Body of pancreas (tissue), 4 donors: ENCODE results near the gene UBL4A. TPM values are rescaled to one million over a fixed set of nuclear protein-coding genes. Genes with fewer than 3 reads are reported as not detected.

Source experiments
- ATAC-seq: fragments of 150-250 bp; one replicate; pipeline ENCODE4 v1.9.1; 2016
- DNase-seq, 4 donors: peaks; one replicate each; pipeline ENCODE4 v3.0.0-alpha.2; 2019
- H3K27ac ChIP-seq, 4 donors: fragments of 200-600 bp; sonication (generic); 1 replicate in 3 of 4; 2 replicates in 1 of 4; pipeline versions ENCODE4 v1.5.1 to v1.6.1; 2016 to 2019; ENCODE audit warnings: mild to moderate bottlenecking in 1 of 4, mixed read lengths in 1 of 4, moderate library complexity in 1 of 4
- H3K27me3 ChIP-seq, 2 donors: fragments of 200-600 bp; sonication (generic); one replicate each; pipeline ENCODE4 v1.6.0; 2016; ENCODE audit warnings: mild to moderate bottlenecking in 1 of 2
- H3K36me3 ChIP-seq, 2 donors: fragments of 200-600 bp; sonication (generic); replicated peaks in 1 of 2; 2 replicates each; pipeline ENCODE4 v1.5.1; 2016; ENCODE audit warnings: low read depth in 2 of 2; ENCODE audit not compliant: insufficient read depth in 1 of 2
- H3K4me1 ChIP-seq: fragments of 200-600 bp; sonication (generic); one replicate; pipeline ENCODE4 v1.6.0; 2016
- H3K4me3 ChIP-seq, 2 donors: fragments of 200-600 bp; sonication (generic); 1 replicate in 1 of 2; 2 replicates in 1 of 2; pipeline ENCODE4 v1.5.1; 2016 to 2019
- H3K9me3 ChIP-seq, 3 donors: fragments of 200-600 bp; sonication (generic); 1 replicate in 2 of 3; 2 replicates in 1 of 3; pipeline ENCODE4 v1.5.1; 2016
- POLR2A ChIP-seq, 3 donors: fragments of 450-650 bp; IDR thresholded peaks; one replicate each; pipeline ENCODE4 v1.6.1; 2016; ENCODE audit warnings: antibody characterized with exemption in 3 of 3, mild to moderate bottlenecking in 2 of 3
- WGBS, 2 donors: methylation state at CpG; one replicate each; pipeline ENCODE4 v1.1.5; 2017; 5-methylcytosine and 5-hydroxymethylcytosine counted together
- intact Hi-C: fragments of 100-400 bp; cut with DNase I; formaldehyde crosslinking; loops from one replicate; pipeline ENCODE4 v1.15.1; 2023
- total RNA-seq, 2 donors: library from RNA; depleted of rRNA; stranded (reverse); fragments of >200 nt; gene quantifications; one replicate each; pipeline ENCODE4 v1.1.0, GENCODE V29; 2016
- TF ChIP-seq, protein P1 (sequence below), 7 experiments: fragments of 450-650 bp in 4 of 7; fragments of 200-600 bp in 3 of 7; sonication (generic) in 3 of 7; IDR thresholded peaks; one replicate each; pipeline ENCODE4 v1.5.1; 2016 to 2019; ENCODE audit warnings: antibody characterized with exemption in 7 of 7

The UBL4A gene
- total RNA-seq, 2 donors from 2014 or later = 24.9 to 34.9 TPM

DNA sequence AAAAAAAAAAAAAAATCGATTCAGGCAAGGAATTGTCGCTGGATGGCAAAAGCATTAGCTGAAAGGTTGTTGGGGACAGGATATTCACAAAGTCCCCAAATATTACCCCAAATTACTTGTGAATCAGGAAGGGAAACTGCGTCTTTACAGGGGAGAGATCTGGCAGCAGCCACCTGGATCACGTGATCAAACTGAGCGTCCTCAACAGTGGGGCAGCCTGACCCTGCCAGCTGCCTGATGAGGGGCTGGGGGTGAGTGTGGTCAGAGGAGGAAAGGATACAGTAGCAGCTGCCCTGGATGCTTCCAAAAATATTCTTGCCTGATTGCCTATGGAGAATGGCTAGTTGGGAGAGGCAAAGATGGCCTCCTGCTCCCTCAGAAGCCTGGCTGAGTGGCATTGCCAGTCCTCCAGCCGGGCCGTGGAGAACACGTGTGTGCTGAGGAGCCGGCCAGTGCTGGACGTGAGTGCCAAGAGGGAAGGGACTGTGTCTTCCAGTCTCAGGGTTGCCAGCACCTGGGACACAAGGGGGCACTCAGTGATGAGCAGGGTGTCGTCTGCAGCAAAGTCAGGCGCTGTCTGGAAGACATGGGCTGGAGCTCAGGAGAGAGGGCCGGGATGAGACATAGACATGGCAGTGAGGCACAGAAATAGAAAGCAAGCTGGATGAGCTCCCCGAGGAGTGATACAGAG, 4.4 kb downstream of the UBL4A start:
- H3K4me3 ChIP-seq = no peak overlapping the region
- no peak for DNase-seq
- no peaks in the 10 kb centered on the region for H3K36me3 ChIP-seq
- no peak for ATAC-seq
- TF ChIP-seq POLR2A (IDR thresholded peaks at IDR 0.05) = no peak
- TF ChIP-seq, protein P1, sequence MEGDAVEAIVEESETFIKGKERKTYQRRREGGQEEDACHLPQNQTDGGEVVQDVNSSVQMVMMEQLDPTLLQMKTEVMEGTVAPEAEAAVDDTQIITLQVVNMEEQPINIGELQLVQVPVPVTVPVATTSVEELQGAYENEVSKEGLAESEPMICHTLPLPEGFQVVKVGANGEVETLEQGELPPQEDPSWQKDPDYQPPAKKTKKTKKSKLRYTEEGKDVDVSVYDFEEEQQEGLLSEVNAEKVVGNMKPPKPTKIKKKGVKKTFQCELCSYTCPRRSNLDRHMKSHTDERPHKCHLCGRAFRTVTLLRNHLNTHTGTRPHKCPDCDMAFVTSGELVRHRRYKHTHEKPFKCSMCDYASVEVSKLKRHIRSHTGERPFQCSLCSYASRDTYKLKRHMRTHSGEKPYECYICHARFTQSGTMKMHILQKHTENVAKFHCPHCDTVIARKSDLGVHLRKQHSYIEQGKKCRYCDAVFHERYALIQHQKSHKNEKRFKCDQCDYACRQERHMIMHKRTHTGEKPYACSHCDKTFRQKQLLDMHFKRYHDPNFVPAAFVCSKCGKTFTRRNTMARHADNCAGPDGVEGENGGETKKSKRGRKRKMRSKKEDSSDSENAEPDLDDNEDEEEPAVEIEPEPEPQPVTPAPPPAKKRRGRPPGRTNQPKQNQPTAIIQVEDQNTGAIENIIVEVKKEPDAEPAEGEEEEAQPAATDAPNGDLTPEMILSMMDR (IDR thresholded peaks at IDR 0.05) = no peak
- peaks cover 32% of the 10 kb centered on the region for H3K4me1 ChIP-seq
- intact Hi-C loops = no loop called here
- H3K27ac ChIP-seq = no peak overlapping the region
- WGBS, 2 donors = 76 to 88% methylated on average over 7 to 9 of the region's 14 CpGs
- H3K9me3 ChIP-seq = no peaks in the 10 kb centered on the region
- H3K27me3 ChIP-seq = no peaks in the 10 kb centered on the region

DNA sequence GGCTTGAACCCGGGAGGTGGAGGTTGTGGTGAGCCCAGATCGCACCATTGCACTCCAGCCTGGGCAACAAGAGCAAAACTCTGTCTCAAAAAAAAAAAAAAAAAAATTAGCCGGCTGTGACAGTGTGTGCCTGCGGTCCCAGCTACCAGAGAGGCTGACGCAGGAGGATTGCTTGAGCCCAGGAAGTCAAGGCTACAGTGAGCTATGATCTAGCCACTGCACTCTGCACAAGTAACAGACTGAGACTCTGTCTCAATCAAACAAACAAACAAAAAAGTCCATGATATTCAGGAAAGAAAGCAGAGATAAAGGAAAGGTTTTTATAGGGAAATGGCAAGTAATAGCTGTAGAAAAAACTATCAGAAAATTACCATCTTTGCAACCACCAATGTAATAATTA, 5.2 kb downstream of the UBL4A start:
- intact Hi-C loops = no loop called here

DNA sequence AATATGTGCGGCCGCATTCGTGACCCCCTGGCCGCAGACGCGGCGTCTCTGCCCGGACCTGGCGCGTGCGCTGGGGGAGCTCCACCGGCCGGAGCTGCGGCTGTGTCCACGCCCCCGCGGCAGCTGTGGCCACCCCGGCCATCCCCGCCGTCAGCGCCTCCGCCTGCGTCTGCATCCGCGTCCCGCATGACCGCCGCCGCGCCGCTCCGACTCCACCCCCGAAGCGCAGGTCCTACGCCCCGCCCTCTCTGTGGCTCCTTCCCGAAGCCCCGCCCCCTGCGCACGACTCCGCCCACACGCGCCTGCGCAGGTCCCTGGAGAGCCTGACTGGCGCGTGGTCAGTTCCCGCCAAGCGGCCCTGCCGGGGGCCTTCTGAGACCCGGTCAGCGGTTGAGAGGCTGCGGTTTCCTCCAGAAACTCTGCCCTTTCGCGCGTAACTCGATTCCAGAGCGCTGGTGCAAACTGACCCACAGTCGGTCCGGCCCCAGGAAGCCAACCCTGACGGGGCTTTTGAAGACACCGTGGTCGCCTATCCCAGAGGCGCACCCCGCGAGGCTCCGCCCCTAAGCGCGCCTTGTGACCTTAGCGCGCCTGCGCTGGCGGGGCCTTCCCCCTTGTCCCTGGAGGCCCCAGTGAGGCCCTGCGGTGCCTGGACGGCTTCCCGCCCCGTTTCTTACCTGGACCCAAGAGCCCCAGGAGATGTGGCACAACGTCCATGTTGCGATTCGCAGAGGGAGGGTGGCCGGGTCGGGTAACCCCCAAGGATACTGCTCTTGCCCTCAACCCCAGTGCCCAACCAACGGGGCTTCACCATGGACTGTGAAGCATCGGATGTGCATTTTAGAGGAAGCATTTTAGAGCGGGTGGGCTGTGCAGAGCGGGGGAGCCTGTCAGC, 7.4 kb downstream of the UBL4A start, which contains the start of gene LAGE3:
LAGE3 (minus strand) TSS at position 554 of the 895 bp plus-strand sequence; CDS start at position 188, 366 bp downstream.
- Histone ChIP-seq H3K4me1 (peaks cover 10% of the 10 kb centered on the region), H3K9me3 (no peaks in the 10 kb centered on the region), H3K27me3 (no peaks in the 10 kb centered on the region), H3K36me3 (no peaks in the 10 kb centered on the region), H3K4me3 (no peak within 1 kb of the TSS), H3K27ac (peak within 1 kb of the TSS; percentile 51 to 90 (median 80))
- WGBS, 2 donors = 4 to 5% methylated on average over 19 to 61 of the region's 85 CpGs
- peak; percentile 93 for ATAC-seq
- peak; percentile 94 to 95 (median 95) for DNase-seq
- TF ChIP-seq, protein P1 (IDR thresholded peaks at IDR 0.05) = no peak
- peak; percentile 60 to 83 (median 67) for TF ChIP-seq POLR2A (IDR thresholded peaks at IDR 0.05)
- intact Hi-C loops = no loop called here

More for the DNA sequence above, 5.2 kb downstream of the UBL4A start:
- H3K4me3 ChIP-seq = no peak overlapping the region
- DNase-seq (no peak), ATAC-seq (no peak)
- 85 to 96% methylated on average over 4 to 5 of the region's 5 CpGs for WGBS, 2 donors
- no peak overlapping the region for H3K27ac ChIP-seq
- H3K36me3 ChIP-seq = no peaks in the 10 kb centered on the region
- no peaks in the 10 kb centered on the region for H3K9me3 ChIP-seq
- peaks cover 30% of the 10 kb centered on the region for H3K4me1 ChIP-seq
- TF ChIP-seq, protein P1 (IDR thresholded peaks at IDR 0.05) = no peak
- TF ChIP-seq POLR2A (IDR thresholded peaks at IDR 0.05) = no peak
- no peaks in the 10 kb centered on the region for H3K27me3 ChIP-seq

DNA sequence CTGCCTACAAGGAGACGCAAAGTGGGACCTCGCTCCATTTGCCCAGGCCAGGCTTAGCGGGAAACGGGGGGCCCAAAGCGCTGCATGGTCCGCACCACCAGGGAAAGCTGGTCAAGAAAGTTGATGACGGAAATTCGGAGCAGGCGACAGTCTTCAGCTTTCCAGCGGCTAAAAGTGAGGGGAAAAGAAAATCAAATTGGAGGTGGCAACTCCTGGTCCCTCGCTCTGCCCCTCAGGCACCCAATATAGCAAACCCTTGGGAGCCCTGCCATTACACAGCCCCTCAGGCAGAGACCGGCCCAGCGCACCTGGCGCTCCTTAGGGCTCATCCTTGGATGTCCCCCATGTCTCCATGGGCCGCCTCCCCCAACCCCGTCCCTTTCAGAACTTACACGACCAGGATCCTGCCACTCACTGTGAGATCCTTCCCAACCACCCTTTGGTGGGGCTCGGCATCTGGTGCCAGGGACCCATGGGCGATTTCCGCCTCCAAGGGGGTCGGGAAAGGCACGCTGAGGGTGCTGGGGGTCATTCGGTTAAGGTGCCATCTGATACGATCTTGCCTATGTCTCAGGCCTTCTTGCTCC, 8.4 kb downstream of the UBL4A start:
- no peaks in the 10 kb centered on the region for H3K9me3 ChIP-seq
- 54 to 69% methylated on average over 19 to 20 of the region's 24 CpGs for WGBS, 2 donors
- no peaks in the 10 kb centered on the region for H3K36me3 ChIP-seq
- H3K27me3 ChIP-seq = no peaks in the 10 kb centered on the region
- TF ChIP-seq, protein P1 (IDR thresholded peaks at IDR 0.05) = no peak
- TF ChIP-seq POLR2A (IDR thresholded peaks at IDR 0.05) = no peak
- intact Hi-C loops = no loop called here
- no peak overlapping the region for H3K4me3 ChIP-seq
- H3K4me1 ChIP-seq = peaks cover 10% of the 10 kb centered on the region
- no peak for DNase-seq
- peak overlapping the region; percentile 51 to 90 (median 71) for H3K27ac ChIP-seq
- ATAC-seq = no peak
